Measurements from ENCODE around the gene CYB561D2. TPM values are rescaled to one million over a fixed set of nuclear protein-coding genes. Genes with fewer than 3 reads are reported as not detected.

Gene CYB561D2
- total RNA-seq, 2 experiments from 2014 or later, result 37.1 to 39.7 TPM

GRCh38 chr3:50325113-50325480, 25.6 kb upstream of the CYB561D2 start:
- Mint-ChIP-seq H3K27me3 (no peaks in the 10 kb centered on the region), H3K4me1 (peaks cover 35% of the 10 kb centered on the region), H3K27ac (no peak overlapping the region), H3K4me3 (no peak overlapping the region), H3K36me3 (ENCODE audit: low read depth) (peaks cover 17% of the 10 kb centered on the region), H3K9me3 (no peaks in the 10 kb centered on the region)
- no peak for DNase-seq
- ChIA-PET CTCF (interaction anchor here (0.7 to 6.7 kb wide), 11 partner anchors 10 to 131 kb away, joined by 3 to 82 read pairs (median 7); partner anchors contain the start of genes HYAL1, HYAL3, IFRD2 and NAA80), POLR2A (interaction anchor here (1.8 to 31.7 kb wide), 3 partner anchors 18 to 33 kb away, joined by 8 to 704 read pairs (median 21); partner anchors contain the start of genes CYB561D2, HYAL3, IFRD2 and NAA80)

GRCh38 chr3:50325497-50326181, 25.0 kb upstream of the CYB561D2 start:
- Mint-ChIP-seq H3K4me3 (no peak overlapping the region), H3K9me3 (no peaks in the 10 kb centered on the region), H3K4me1 (peaks cover 31% of the 10 kb centered on the region), H3K27me3 (no peaks in the 10 kb centered on the region), H3K36me3 (ENCODE audit: low read depth) (peaks cover 22% of the 10 kb centered on the region), H3K27ac (no peak overlapping the region)
- ChIA-PET POLR2A (interaction anchor here (31.7 kb wide), 1 partner anchor 17 kb away, joined by 704 read pairs; the partner anchor contains the start of genes CYB561D2, NPRL2, RASSF1 and TUSC2), CTCF (interaction anchor here (1.5 to 6.7 kb wide), 6 partner anchors 10 to 131 kb away, joined by 7 to 82 read pairs (median 10); partner anchors contain the start of genes HYAL1, HYAL3, IFRD2 and NAA80)
- DNase-seq, result no peak

GRCh38 chr3:50326182-50326541, 24.5 kb upstream of the CYB561D2 start:
- H3K9me3 Mint-ChIP-seq, result no peaks in the 10 kb centered on the region
- H3K27ac Mint-ChIP-seq, result no peak overlapping the region
- peak overlapping the region; percentile 13 for H3K4me3 Mint-ChIP-seq
- ChIA-PET CTCF (interaction anchor here (2.9 to 6.7 kb wide), 2 partner anchors 11 to 27 kb away, joined by 23 to 82 read pairs; partner anchors contain the start of genes HYAL3 and NAA80), POLR2A (interaction anchor here (31.7 kb wide), 1 partner anchor 16 kb away, joined by 704 read pairs; the partner anchor contains the start of genes CYB561D2, NPRL2, RASSF1 and TUSC2)
- H3K36me3 Mint-ChIP-seq (ENCODE audit: low read depth), result peaks cover 27% of the 10 kb centered on the region
- DNase-seq, result no peak
- H3K27me3 Mint-ChIP-seq, result no peaks in the 10 kb centered on the region
- peaks cover 35% of the 10 kb centered on the region for H3K4me1 Mint-ChIP-seq

- peaks cover 39% of the 10 kb centered on the region for H3K4me1 Mint-ChIP-seq
- H3K36me3 Mint-ChIP-seq (ENCODE audit: low read depth), result peaks cover 31% of the 10 kb centered on the region
- no peak for DNase-seq
- H3K4me3 Mint-ChIP-seq, result peak overlapping the region; percentile 93
- H3K27ac Mint-ChIP-seq, result peak overlapping the region; percentile 26
- no peaks in the 10 kb centered on the region for H3K27me3 Mint-ChIP-seq
- POLR2A ChIA-PET, result interaction anchor here (1.1 to 32.1 kb wide), 7 partner anchors 1 to 100 kb away, joined by 4 to 704 read pairs (median 22); partner anchors contain the start of genes CYB561D2, HYAL2, HYAL3 and IFRD2
- CTCF ChIA-PET, result interaction anchor here (0.6 to 2.9 kb wide), 3 partner anchors 10 to 20 kb away, joined by 3 to 23 read pairs (median 4); no protein-coding TSS in a partner anchor
- H3K9me3 Mint-ChIP-seq, result no peaks in the 10 kb centered on the region
Measured at GRCh38 chr3:50327129-50327528, 23.5 kb upstream of the CYB561D2 start.

- H3K27me3 Mint-ChIP-seq, result no peaks in the 10 kb centered on the region
- H3K36me3 Mint-ChIP-seq (ENCODE audit: low read depth), result peaks cover 39% of the 10 kb centered on the region
- H3K9me3 Mint-ChIP-seq, result no peaks in the 10 kb centered on the region
- H3K4me1 Mint-ChIP-seq, result peaks cover 46% of the 10 kb centered on the region
- peak within 1 kb of the TSS; percentile 79 for H3K27ac Mint-ChIP-seq
- peak; percentile 97 for DNase-seq
- ChIA-PET CTCF (interaction anchor here (0.7 to 2.9 kb wide), 6 partner anchors 9 to 81 kb away, joined by 3 to 23 read pairs (median 4); partner anchors contain the start of gene RASSF1), POLR2A (interaction anchor here (0.9 to 32.1 kb wide), 10 partner anchors 0 to 241 kb away, joined by 3 to 704 read pairs (median 7); partner anchors contain the start of genes CYB561D2, GNAI2, HEMK1 and HYAL2)
- peak within 1 kb of the TSS; percentile 93 for H3K4me3 Mint-ChIP-seq
Measured at GRCh38 chr3:50327943-50328691, 22.5 kb upstream of the CYB561D2 start, which contains the start of gene TUSC2. Gene TUSC2, minus strand, starts transcription at chr3:50328223. Its CDS starts 124 bp downstream, at chr3:50328099.

GRCh38 chr3:50330330-50330729, 20.3 kb upstream of the CYB561D2 start:
- Mint-ChIP-seq H3K9me3 (no peaks in the 10 kb centered on the region), H3K36me3 (ENCODE audit: low read depth) (peaks cover 58% of the 10 kb centered on the region), H3K27ac (no peak overlapping the region), H3K4me1 (peaks cover 58% of the 10 kb centered on the region), H3K27me3 (no peaks in the 10 kb centered on the region), H3K4me3 (no peak overlapping the region)
- ChIA-PET POLR2A (interaction anchor here (1.0 to 32.1 kb wide), 4 partner anchors 2 to 31 kb away, joined by 3 to 704 read pairs (median 354); partner anchors contain the start of genes CYB561D2, HYAL2, HYAL3 and NAA80), CTCF (interaction anchor here (0.6 kb wide), 1 partner anchor 16 kb away, joined by 3 read pairs; no protein-coding TSS in a partner anchor)
- DNase-seq, result no peak

GRCh38 chr3:50331364-50331907, 19.2 kb upstream of the CYB561D2 start:
- Mint-ChIP-seq H3K27ac (no peak overlapping the region), H3K4me1 (peaks cover 66% of the 10 kb centered on the region), H3K9me3 (no peaks in the 10 kb centered on the region), H3K4me3 (no peak overlapping the region), H3K27me3 (no peaks in the 10 kb centered on the region), H3K36me3 (ENCODE audit: low read depth) (peaks cover 69% of the 10 kb centered on the region)
- DNase-seq, result no peak
- CTCF ChIA-PET, result interaction anchor here (0.6 to 7.5 kb wide), 4 partner anchors 9 to 39 kb away, joined by 3 to 61 read pairs (median 4); partner anchors contain the start of genes HYAL2, HYAL3, IFRD2 and NAA80
- POLR2A ChIA-PET, result interaction anchor here (1.7 to 32.1 kb wide), 4 partner anchors 3 to 39 kb away, joined by 7 to 704 read pairs (median 427); partner anchors contain the start of genes CYB561D2, HYAL2, HYAL3 and IFRD2

- Mint-ChIP-seq H3K27ac (peak overlapping the region; percentile 86), H3K4me1 (peaks cover 56% of the 10 kb centered on the region), H3K27me3 (no peaks in the 10 kb centered on the region), H3K9me3 (no peaks in the 10 kb centered on the region), H3K36me3 (ENCODE audit: low read depth) (peaks cover 83% of the 10 kb centered on the region), H3K4me3 (peak overlapping the region; percentile 51)
- no peak for DNase-seq
- ChIA-PET CTCF (interaction anchor here (7.5 kb wide), 1 partner anchor 11 kb away, joined by 61 read pairs; the partner anchor contains the start of gene HYAL2), POLR2A (interaction anchor here (1.4 to 32.1 kb wide), 6 partner anchors 6 to 273 kb away, joined by 3 to 704 read pairs (median 295); partner anchors contain the start of genes C3orf18, CISH, CYB561D2 and GNAI2)
Measured at GRCh38 chr3:50333744-50334328, 16.8 kb upstream of the CYB561D2 start.

GRCh38 chr3:50334339-50335075, 16.2 kb upstream of the CYB561D2 start:
- H3K4me3 Mint-ChIP-seq, result peak overlapping the region; percentile 51
- H3K36me3 Mint-ChIP-seq (ENCODE audit: low read depth), result peaks cover 86% of the 10 kb centered on the region
- no peak for DNase-seq
- H3K4me1 Mint-ChIP-seq, result peaks cover 59% of the 10 kb centered on the region
- ChIA-PET CTCF (interaction anchor here (0.8 to 7.5 kb wide), 2 partner anchors 12 to 42 kb away, joined by 4 to 61 read pairs; partner anchors contain the start of genes HYAL2 and IFRD2), POLR2A (interaction anchor here (1.4 to 32.1 kb wide), 6 partner anchors 6 to 272 kb away, joined by 3 to 704 read pairs (median 295); partner anchors contain the start of genes C3orf18, CISH, CYB561D2 and GNAI2)
- H3K9me3 Mint-ChIP-seq, result no peaks in the 10 kb centered on the region
- H3K27me3 Mint-ChIP-seq, result no peaks in the 10 kb centered on the region
- H3K27ac Mint-ChIP-seq, result peak overlapping the region; percentile 86

GRCh38 chr3:50336452-50337174, 14.0 kb upstream of the CYB561D2 start:
- Mint-ChIP-seq H3K27me3 (no peaks in the 10 kb centered on the region), H3K36me3 (ENCODE audit: low read depth) (peaks cover 78% of the 10 kb centered on the region), H3K9me3 (no peaks in the 10 kb centered on the region), H3K4me1 (peaks cover 61% of the 10 kb centered on the region), H3K27ac (peak overlapping the region; percentile 94), H3K4me3 (peak overlapping the region; percentile 85)
- ChIA-PET CTCF (interaction anchor here (0.9 to 7.5 kb wide), 18 partner anchors 9 to 276 kb away, joined by 3 to 65 read pairs (median 4); partner anchors contain the start of genes CISH, CYB561D2, GNAI2 and HYAL1), POLR2A (interaction anchor here (0.6 to 32.1 kb wide), 27 partner anchors 6 to 1163 kb away, joined by 3 to 704 read pairs (median 5); partner anchors contain the start of genes C3orf18, CISH, CYB561D2 and DCAF1)
- no peak for DNase-seq
